Fibroblast of lung (primary cell): ENCODE data around the gene ICA1L.

Experiments
- CTCF ChIP-seq, 2 donors: IDR thresholded peaks in 1 of 2; conservative IDR thresholded peaks in 1 of 2; 1 replicate in 1 of 2; 2 replicates in 1 of 2; pipeline ENCODE4 v1.5.1; 2011 to 2012; ENCODE audit warnings: low read length in 2 of 2, control low read depth in 1 of 2, inconsistent platforms in 1 of 2, low read depth in 1 of 2, mild to moderate bottlenecking in 1 of 2
- EZH2 ChIP-seq: IDR thresholded peaks from 2 replicates; pipeline ENCODE4 v1.5.1; 2012; ENCODE audit warnings: low read length, control low read depth, mild to moderate bottlenecking; ENCODE audit errors: missing control alignments

GRCh38 chr2:202743613-202744012, 128.0 kb downstream of the ICA1L start:
- TF ChIP-seq CTCF (conservative IDR thresholded peaks at IDR 0.05 in 1 of 2, IDR thresholded peaks at IDR 0.05 in 1 of 2; ENCODE audit: low read depth in 1 of 2, low read length in 2 of 2): no peak
- no peak for TF ChIP-seq EZH2
